GM21515 (cell line): Measurements from ENCODE around the gene COX6B1.
"Not testable (repeated sequence)": the region's sequence is repeated elsewhere in the genome, so short reads cannot be mapped to it uniquely, and the experiment has no call there.

Experiments used
- ATAC-seq: cut with Tn5 transposase; IDR thresholded peaks from one replicate; pipeline ENCODE4 v1.9.1; 2021; ENCODE audit not compliant: unreplicated experiment

The COX6B1 gene

GRCh38 chr19:35648017-35648961 is at the start of gene COX6B1:
COX6B1 (plus strand) TSS chr19:35648323; CDS start chr19:35651244, 2,921 bp downstream.
- ATAC-seq, result peak; percentile 61

- ATAC-seq, result no peak
These were observed 46.2 kb upstream of the COX6B1 start for GRCh38 chr19:35601971-35602370.

- ATAC-seq, result not testable (repeated sequence)
These were observed 43.7 kb upstream of the COX6B1 start for GRCh38 chr19:35604436-35604835.

- ATAC-seq, result not testable (repeated sequence)
These were observed 41.0 kb upstream of the COX6B1 start for GRCh38 chr19:35607170-35607569.

GRCh38 chr19:35607661-35608060 is 40.5 kb upstream of the COX6B1 start:
- ATAC-seq, result no peak

- ATAC-seq, result no peak
These were observed 39.9 kb upstream of the COX6B1 start for GRCh38 chr19:35608251-35608650.

- no peak for ATAC-seq
These were observed 38.2 kb upstream of the COX6B1 start for GRCh38 chr19:35609851-35610353.

- no peak for ATAC-seq
These were observed 35.9 kb upstream of the COX6B1 start for GRCh38 chr19:35612224-35612558.

GRCh38 chr19:35612559-35613321 is 35.4 kb upstream of the COX6B1 start, which contains the start of gene HAUS5:
HAUS5 (plus strand) TSS chr19:35612735; CDS start chr19:35612795, 60 bp downstream.
- ATAC-seq, result peak; percentile 69

- no peak for ATAC-seq
These were observed 34.5 kb upstream of the COX6B1 start for GRCh38 chr19:35613574-35613973.

- ATAC-seq, result no peak
These were observed 33.1 kb upstream of the COX6B1 start for GRCh38 chr19:35615036-35615435.

- ATAC-seq, result no peak
These were observed 29.3 kb upstream of the COX6B1 start for GRCh38 chr19:35618857-35619256.

- ATAC-seq, result no peak
These were observed 28.7 kb upstream of the COX6B1 start for GRCh38 chr19:35619290-35619923.

GRCh38 chr19:35620001-35620400 is 28.1 kb upstream of the COX6B1 start:
- no peak for ATAC-seq

GRCh38 chr19:35621708-35622107 is 26.4 kb upstream of the COX6B1 start:
- ATAC-seq, result no peak

GRCh38 chr19:35622750-35623149 is 25.4 kb upstream of the COX6B1 start:
- ATAC-seq, result no peak

GRCh38 chr19:35623327-35624010 is 24.7 kb upstream of the COX6B1 start:
- no peak for ATAC-seq

GRCh38 chr19:35628264-35628564 is 19.9 kb upstream of the COX6B1 start:
- ATAC-seq, result peak; percentile 4

- ATAC-seq, result peak; percentile 90
These were observed 19.4 kb upstream of the COX6B1 start, which contains the start of gene RBM42 for GRCh38 chr19:35628565-35629331. RBM42 (plus strand) TSS chr19:35629036; CDS start chr19:35629154, 118 bp downstream.

GRCh38 chr19:35629332-35629633 is 18.8 kb upstream of the COX6B1 start:
- peak; percentile 1 for ATAC-seq
